SK-N-DZ (cell line): ENCODE results near the gene DGCR6.
"Not testable (repeated sequence)": the region's sequence is repeated elsewhere in the genome, so short reads cannot be mapped to it uniquely, and the experiment has no call there.

Source experiments
- DNase-seq: peaks from one replicate; pipeline ENCODE4 v3.0.0-alpha.2; 2015; ENCODE audit warnings: low spot score

The DGCR6 gene

GRCh38 chr22:18931905-18932652, 26.0 kb downstream of the DGCR6 start:
- DNase-seq = no peak

GRCh38 chr22:18933914-18934313, 27.8 kb downstream of the DGCR6 start:
- DNase-seq = no peak

- not testable (repeated sequence) for DNase-seq
Observed at GRCh38 chr22:18934688-18935087, 28.6 kb downstream of the DGCR6 start.

- DNase-seq = no peak
Observed at GRCh38 chr22:18935889-18936529, 29.9 kb downstream of the DGCR6 start, which contains the start of gene PRODH. TSS of gene PRODH (minus strand) at chr22:18936293. CDS start at chr22:18936287, 6 bp downstream.

GRCh38 chr22:18938691-18939090, 32.6 kb downstream of the DGCR6 start:
- DNase-seq = not testable (repeated sequence)

- DNase-seq = not testable (repeated sequence)
Observed at GRCh38 chr22:18947105-18947504, 41.0 kb downstream of the DGCR6 start.

- DNase-seq = no peak
Observed at GRCh38 chr22:18947905-18948304, 41.8 kb downstream of the DGCR6 start.

- no peak for DNase-seq
Observed at GRCh38 chr22:18950141-18950540, 44.0 kb downstream of the DGCR6 start.

GRCh38 chr22:18952022-18952421, 45.9 kb downstream of the DGCR6 start:
- no peak for DNase-seq

GRCh38 chr22:18953128-18953527, 47.0 kb downstream of the DGCR6 start:
- peak; percentile 72 for DNase-seq

GRCh38 chr22:18954303-18954989, 48.3 kb downstream of the DGCR6 start:
- peak; percentile 75 for DNase-seq

- DNase-seq = no peak
Observed at GRCh38 chr22:18954990-18955571, 49.0 kb downstream of the DGCR6 start.

GRCh38 chr22:18955696-18956095, 49.6 kb downstream of the DGCR6 start:
- DNase-seq = no peak

- not testable (repeated sequence) for DNase-seq
Observed at GRCh38 chr22:18956121-18956895, 50.2 kb downstream of the DGCR6 start.

- not testable (repeated sequence) for DNase-seq
Observed at GRCh38 chr22:18956956-18957355, 50.8 kb downstream of the DGCR6 start.

- not testable (repeated sequence) for DNase-seq
Observed at GRCh38 chr22:18957621-18958320, 51.7 kb downstream of the DGCR6 start.

- DNase-seq = not testable (repeated sequence)
Observed at GRCh38 chr22:18958321-18958705, 52.2 kb downstream of the DGCR6 start.

GRCh38 chr22:18958738-18959137, 52.6 kb downstream of the DGCR6 start:
- DNase-seq = not testable (repeated sequence)

- DNase-seq = not testable (repeated sequence)
Observed at GRCh38 chr22:18959266-18959665, 53.1 kb downstream of the DGCR6 start.

- DNase-seq = not testable (repeated sequence)
Observed at GRCh38 chr22:18959741-18960140, 53.6 kb downstream of the DGCR6 start.
